ENCODE measurements around the gene PKLR. TPM values are rescaled to one million over a fixed set of nuclear protein-coding genes. Genes with fewer than 3 reads are reported as not detected.

Gene PKLR
- total and polyA plus RNA-seq, 2 of the 4 experiments (the other 2 are of a cell fraction): 0.03 TPM; not detected in 1

DNA sequence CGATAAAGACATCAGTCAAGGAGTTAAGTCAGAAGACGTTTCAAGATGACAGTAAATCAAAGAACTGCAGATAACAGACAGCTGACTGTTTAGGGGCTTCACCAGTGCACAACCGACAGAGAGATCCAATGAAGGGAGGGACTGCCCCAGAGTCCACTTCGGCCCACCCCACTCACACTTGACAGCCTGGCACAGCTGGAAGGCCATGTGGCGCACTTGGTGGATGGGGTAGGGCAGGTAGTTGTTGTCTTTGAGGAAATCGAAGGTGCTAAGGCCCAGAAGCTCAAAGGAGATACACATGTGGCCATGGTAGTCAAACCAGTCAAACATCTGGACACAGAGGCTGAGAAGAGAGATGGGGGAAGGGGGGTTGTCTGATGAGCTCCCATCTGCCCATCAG lies 34.7 kb downstream of the PKLR start:
- Histone ChIP-seq H3K4me1 (ENCODE audit: control insufficient read depth, insufficient read depth, low read length) (no peaks in the 10 kb centered on the region), H2AFZ (replicated peaks; ENCODE audit: low read length, poor library complexity) (no peak overlapping the region), H4K20me1 (ENCODE audit: insufficient read depth, low read length) (peaks cover 3% of the 10 kb centered on the region; the same call in 1 of the 2 replicates), H3K18ac (ENCODE audit: low read depth, low read length) (no peak overlapping the region), H3K23ac (ENCODE audit: low read depth, low read length) (no peak overlapping the region), H2BK15ac (ENCODE audit: low read depth, low read length) (no peak overlapping the region), H2AK9ac (replicated peaks; ENCODE audit: low read depth, low read length, poor library complexity) (no peak overlapping the region), H3K9me1 (ENCODE audit: insufficient read depth, low read length) (peaks cover 6% of the 10 kb centered on the region), H2BK5ac (ENCODE audit: low read depth, low read length, poor library complexity, severe bottlenecking) (no peak overlapping the region), H3K4me3 (ENCODE audit: insufficient read depth, low read depth, low read length) (no peak overlapping the region), H4K91ac (ENCODE audit: insufficient read depth, low read depth, low read length) (no peak overlapping the region), H3K4ac (ENCODE audit: low read depth, low read length) (no peak overlapping the region), H3K4me2 (ENCODE audit: low read depth, low read length) (no peak overlapping the region), H3K36me3 (ENCODE audit: control insufficient read depth, insufficient read depth, low read length) (peaks cover 58% of the 10 kb centered on the region), H3K79me1 (ENCODE audit: low read depth in 1 of 2, low read length in 2 of 2) (peaks cover 26 to 48% of the 10 kb centered on the region in 2 experiments), H2BK20ac (ENCODE audit: low read depth, low read length) (no peak overlapping the region), H2AK5ac (ENCODE audit: low read depth, low read length) (no peak overlapping the region), H4K5ac (ENCODE audit: low read depth, low read length) (no peak overlapping the region), H4K8ac (ENCODE audit: low read depth in 2 of 2, low read length in 2 of 2) (no peak overlapping the region), H3K56ac (ENCODE audit: extremely low read depth, insufficient read depth, low read length) (no peak overlapping the region), H2BK120ac (ENCODE audit: low read depth, low read length) (no peak overlapping the region), H3K9me3 (ENCODE audit: control insufficient read depth, insufficient read depth, low read length) (no peaks in the 10 kb centered on the region), H3K27ac (ENCODE audit: insufficient read depth, low read length) (no peak overlapping the region), H3K9ac (ENCODE audit: low read depth, low read length) (no peak overlapping the region), H3K27me3 (ENCODE audit: control insufficient read depth, insufficient read depth, low read length) (no peaks in the 10 kb centered on the region), H3K14ac (replicated peaks; ENCODE audit: low read depth, low read length) (no peak overlapping the region)
- POLR2A ChIA-PET (ENCODE audit: unreplicated experiment): no interaction called here
- CTCF ChIA-PET: interaction anchor here (0.6 to 1.2 kb wide), 3 partner anchors 16 to 308 kb away, joined by 3 read pairs; no protein-coding TSS in a partner anchor
- TF ChIP-seq POLR2A (IDR thresholded peaks at IDR 0.05; ENCODE audit: low read depth, low read length): no peak
- TF ChIP-seq, protein P1, sequence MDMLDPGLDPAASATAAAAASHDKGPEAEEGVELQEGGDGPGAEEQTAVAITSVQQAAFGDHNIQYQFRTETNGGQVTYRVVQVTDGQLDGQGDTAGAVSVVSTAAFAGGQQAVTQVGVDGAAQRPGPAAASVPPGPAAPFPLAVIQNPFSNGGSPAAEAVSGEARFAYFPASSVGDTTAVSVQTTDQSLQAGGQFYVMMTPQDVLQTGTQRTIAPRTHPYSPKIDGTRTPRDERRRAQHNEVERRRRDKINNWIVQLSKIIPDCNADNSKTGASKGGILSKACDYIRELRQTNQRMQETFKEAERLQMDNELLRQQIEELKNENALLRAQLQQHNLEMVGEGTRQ (IDR thresholded peaks at IDR 0.05; ENCODE audit: low read depth, low read length): no peak
- no peak for TF ChIP-seq RCOR1 (IDR thresholded peaks at IDR 0.05; ENCODE audit: insufficient replicate concordance, low read length)
- TF ChIP-seq MXI1 (IDR thresholded peaks at IDR 0.05; ENCODE audit: borderline replicate concordance, low read depth, low read length): no peak
- TF ChIP-seq FOS (IDR thresholded peaks at IDR 0.05; ENCODE audit: low read depth, low read length): no peak
- intact Hi-C loops (cut with micrococcal nuclease) (no loop called here), in situ Hi-C loops (cut with MboI; ENCODE audit: low sequenced_read_pairs) (no loop called here), dilution Hi-C loops (cut with HindIII; ENCODE audit: low sequenced_read_pairs, unreplicated experiment) (no loop called here)
- no CpG with 5 or more reads among the region's 6 CpGs for WGBS, 2 experiments (ENCODE audit: extremely low coverage in 2 of 2, insufficient read length in 1 of 2)
- ATAC-seq (ENCODE audit: low read depth) (no peak), DNase-seq (no peak)
- BruUV-seq (replicated peaks): no TSS peak
